HuH-7 (cell line): ENCODE data around the gene RSPH6A.

Experiments
- DNase-seq: peaks from one replicate; pipeline ENCODE4 v3.0.0; 2011; ENCODE audit warnings: low spot score

The RSPH6A gene

DNA sequence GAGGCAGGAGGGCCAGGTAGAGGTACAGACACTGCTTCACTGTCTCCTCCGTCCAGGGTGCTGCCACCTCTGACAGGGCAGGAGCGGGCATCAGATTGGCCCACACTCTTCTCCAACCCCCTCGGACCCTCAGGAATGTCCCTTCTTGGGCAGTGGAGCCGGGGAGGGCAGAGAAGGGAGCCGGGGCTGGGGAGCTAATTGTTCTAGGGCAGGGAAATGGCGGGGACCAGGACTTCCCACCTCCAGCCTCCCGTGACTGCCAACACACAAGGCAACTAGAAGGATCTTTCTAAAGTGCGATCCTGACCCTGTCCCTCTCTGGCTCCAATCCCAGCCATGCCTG is 10.1 kb upstream of the RSPH6A start:
- no peak for DNase-seq

- DNase-seq = no peak
These were observed 9.6 kb upstream of the RSPH6A start for GRCh38 chr19:45824531-45825262.

DNA sequence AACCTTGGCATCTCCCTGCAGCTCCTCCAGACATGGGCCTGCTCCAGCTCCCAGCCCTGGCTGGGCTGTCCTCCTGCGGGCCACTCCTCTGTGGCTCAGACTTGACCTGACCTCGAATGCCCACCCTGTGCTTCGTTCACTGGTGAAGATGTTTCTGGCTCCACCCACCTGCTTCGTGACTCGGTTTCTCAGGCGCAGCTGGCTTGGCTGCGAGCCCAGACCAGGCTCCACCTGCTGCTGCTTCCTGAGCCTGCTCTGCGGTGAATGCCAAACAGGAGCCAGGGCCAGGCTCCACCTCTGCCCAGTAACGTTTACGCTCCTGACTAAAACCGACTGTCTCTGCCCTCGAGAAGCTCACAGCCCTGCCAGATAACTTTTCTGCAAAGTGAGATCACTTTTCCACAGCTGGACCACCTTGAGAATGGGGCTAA is 8.9 kb upstream of the RSPH6A start:
- DNase-seq = no peak

- no peak for DNase-seq
These were observed 8.1 kb upstream of the RSPH6A start for GRCh38 chr19:45823182-45823581.

- no peak for DNase-seq
These were observed 7.6 kb upstream of the RSPH6A start for GRCh38 chr19:45822716-45823115.

DNA sequence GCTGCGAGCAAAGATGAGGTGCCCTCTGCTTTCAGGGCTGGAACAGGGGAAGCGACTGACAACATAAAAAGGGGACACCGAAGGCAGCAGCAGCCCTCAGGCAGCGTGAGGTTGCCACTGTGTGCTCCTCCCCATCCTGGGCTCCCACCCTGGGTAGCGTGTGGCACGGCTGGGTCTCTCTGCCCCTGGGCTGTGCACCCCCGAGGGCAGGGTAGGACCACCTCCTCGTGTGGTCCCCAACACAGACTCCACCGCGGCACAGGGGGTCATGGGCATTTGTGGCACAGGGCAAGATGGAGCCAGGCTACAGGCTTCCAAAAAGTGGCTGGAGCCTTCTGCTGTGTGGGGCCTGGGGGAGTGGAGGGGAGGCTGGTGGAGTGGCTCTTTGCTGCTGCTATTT is 6.5 kb upstream of the RSPH6A start:
- DNase-seq = no peak

DNA sequence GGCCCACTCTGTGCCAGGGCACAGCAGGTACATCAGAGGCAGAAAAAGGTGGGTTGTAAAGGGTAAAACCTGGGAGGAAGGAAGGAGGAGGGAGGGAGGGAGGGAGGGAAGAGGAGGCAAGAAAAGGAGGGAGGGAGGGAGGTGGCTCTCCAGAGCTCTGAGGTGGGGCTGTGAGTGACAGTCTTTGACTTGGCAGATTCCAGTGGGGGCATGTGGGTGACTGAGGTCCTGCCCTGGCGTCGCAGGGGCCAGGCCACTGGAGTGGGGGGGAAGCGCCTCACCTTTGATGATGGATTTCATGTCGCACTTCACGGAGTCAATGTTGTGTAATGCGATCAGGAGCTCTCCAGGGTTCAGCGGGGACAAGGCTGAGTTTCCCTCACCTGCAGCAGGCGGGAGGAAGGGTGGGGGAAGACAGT is 6.0 kb upstream of the RSPH6A start:
- no peak for DNase-seq

DNA sequence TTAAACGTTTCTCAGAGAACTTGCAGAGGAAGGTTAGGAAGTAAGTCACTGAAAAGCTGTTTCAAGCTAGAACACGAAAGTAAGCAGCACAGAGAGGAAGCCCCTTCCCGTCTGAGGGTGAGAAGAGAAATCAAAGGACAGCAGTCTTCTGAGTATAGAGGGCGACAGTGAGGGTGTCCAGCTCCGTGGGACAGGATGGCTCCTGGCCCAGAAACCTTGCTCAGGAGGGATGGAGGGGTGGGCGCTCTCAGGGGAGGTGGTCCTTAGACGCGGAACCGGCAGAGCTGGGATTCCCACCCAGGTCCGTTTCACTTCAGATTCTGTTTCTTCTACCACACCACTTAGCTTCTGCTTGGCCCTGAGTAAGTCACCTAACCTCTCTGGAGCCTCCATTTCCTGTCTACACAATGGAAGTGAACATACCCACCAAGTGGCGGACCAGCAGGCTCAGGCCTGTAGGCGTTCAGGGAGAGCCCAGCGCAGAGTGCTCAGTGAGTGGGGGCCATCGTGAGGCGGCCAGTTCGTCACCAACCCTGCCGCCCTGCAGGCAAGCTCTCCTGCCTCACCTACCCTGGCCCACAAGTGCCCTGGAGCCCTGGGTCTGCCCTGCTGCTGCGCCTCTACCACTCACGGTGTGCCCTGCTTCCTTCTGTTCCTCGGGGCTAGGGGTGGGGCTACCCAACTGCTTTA is 5.5 kb upstream of the RSPH6A start:
- no peak for DNase-seq

DNA sequence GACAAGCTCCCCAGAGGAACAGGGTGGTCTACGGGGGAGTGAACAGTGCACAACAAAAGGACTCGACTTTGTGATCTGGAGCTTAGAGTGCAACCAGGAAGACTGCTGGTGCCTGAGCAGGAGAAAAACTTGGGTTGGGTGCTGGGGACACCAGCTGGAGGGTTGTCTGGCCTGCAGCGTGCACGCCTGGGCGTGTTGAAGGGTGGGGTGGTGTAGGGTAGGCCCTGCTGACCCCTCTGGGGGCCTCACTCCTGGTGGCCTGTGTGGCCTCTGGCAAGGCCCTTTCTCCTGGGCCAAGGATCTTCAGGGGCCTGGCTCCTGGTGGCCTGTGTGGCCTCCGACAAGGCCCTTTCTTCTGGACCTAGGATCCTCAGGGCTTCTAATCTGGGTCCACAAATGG is 4.7 kb upstream of the RSPH6A start:
- DNase-seq = no peak

- peak; percentile 37 for DNase-seq
These were observed 2.7 kb upstream of the RSPH6A start for GRCh38 chr19:45817725-45818301.

GRCh38 chr19:45817010-45817724 is 2.1 kb upstream of the RSPH6A start:
- peak; percentile 99 for DNase-seq

- DNase-seq = no peak
These were observed 1.3 kb upstream of the RSPH6A start for GRCh38 chr19:45816236-45817009.

GRCh38 chr19:45815481-45816216 is 541 bp upstream of the RSPH6A start:
- DNase-seq = no peak

DNA sequence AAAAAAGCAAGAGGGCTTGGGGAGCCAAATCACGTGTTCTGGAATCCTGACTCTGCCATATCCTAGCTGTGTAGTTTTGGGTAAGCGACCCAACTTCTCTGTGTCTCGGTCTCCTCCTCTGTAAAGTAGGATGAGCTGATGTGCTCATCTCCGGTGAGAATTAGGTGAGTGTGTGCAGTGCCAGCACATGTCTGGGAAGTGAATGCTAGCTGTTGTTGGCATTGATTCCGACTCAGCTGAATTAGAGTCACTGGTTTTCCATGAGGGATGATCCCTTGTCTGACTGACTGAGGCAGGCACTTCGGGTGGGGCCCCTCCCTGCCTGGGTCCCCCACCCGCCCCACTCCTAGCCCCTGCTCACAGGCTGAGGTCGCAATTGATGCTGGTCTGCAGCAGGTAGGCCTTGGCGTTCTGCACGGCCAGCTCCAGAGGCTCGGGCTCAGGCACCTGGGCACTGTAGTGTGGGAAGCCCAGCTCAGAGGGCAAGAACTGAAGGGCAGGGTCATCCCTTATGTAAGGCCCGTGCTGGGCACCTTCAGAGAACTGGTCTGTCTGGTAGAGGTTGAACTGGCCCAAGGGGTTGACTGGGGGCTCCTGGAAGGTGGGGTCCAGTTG is 835 bp downstream of the RSPH6A start:
- DNase-seq = no peak

DNA sequence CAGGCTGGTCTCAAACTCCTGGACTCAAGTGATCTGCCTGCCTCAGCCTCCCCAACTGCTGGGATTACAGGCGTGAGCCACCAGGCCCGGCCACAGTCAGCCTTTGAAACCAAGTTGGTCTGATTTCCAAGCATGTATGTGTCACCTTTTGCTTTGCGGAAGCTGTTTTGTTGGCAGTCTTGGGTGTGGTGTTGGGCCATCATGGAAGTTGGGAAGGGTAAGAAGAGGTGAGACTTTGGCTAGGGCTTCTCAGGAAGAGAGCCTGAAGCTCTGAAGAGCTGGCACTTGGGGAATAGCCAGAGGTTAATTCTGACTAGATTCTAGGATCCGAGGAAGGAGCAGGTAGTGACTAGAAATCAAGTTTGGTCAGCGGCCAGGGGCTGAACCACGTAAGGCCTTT is 2.8 kb downstream of the RSPH6A start:
- DNase-seq = no peak

DNA sequence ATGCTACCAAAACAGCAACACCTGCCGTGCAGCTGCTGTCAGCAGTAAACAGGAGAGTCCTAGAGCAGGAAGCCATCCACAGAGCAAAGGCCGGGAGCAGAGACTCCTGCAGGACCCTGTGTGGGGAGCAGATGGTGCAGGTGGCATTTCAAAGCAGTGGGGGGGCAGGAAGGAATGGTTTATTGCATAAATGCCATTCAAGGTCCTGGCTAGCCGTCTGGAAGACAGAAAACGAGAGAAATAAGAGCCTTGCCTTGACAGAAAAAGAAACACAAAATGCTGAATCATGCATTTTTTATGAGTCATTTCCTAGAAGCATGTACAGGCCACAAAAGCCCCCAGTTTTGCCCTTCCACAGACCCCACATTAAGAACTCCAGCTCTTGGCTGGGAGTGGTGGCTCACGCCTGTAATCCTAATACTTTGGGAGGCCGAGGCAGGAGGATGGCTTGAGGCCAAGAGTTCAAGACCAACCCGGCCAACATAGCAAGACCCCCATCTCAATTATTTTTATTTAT is 5.4 kb downstream of the RSPH6A start:
- DNase-seq = no peak

DNA sequence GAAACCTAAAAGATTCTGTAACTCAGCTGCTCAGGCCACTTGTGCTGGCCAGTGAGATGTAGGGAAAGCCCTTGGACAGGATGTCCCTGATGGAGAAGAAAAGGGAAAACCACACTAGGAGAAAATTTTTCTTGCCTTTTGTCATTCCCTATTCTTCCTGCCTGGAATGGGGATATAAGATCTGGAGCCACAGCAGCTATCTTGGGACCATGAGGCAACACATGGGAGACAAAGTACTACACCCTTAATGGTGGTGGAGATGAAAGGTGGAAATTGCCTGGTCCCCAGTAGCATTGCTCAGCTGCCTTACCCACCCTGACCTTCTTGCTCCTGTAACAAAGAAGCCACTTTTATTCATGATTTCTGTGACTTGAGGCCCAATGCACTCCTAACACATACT is 9.4 kb downstream of the RSPH6A start:
- no peak for DNase-seq

- DNase-seq = no peak
These were observed 10.2 kb downstream of the RSPH6A start for GRCh38 chr19:45804959-45805230.

DNA sequence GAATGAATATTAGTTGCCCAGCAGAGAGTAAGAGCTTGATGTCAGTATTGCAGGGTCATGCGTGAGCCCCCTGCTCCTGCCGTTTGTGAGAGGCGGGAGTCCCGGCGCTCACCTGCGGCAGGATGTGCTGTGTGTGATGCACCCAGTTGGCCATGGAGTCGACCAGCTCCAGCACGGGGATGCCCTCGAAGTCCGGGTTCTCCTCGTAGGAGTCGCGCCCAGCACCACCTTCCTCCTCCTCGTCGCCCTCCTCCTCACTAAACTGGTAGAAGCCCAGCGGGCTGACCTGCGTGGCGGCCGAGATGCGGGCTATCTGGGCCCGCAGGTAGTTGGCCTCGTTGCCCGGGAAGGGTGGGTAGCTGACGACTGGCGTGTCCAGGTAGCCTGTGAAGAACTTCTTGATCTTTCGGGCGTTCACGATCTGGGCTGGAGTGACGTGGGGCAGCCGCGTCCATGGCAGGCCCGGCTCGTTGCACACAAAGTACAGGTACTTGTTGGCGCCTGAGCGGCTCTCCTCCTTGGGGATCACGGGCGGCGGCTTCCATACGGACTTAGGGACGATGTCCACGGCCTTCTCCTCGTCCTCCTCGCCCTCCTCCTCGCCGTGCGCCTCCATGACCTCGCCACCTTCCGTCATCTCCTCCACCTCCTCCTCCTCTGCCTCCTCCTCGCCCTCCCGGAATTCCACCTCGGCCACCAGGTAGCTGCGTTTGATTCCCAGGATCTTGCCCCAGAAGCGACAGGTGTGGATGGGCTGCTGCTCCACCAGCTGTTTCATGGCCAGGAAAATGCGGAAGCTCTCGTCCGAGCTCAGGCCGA is 10.8 kb downstream of the RSPH6A start:
- no peak for DNase-seq

DNA sequence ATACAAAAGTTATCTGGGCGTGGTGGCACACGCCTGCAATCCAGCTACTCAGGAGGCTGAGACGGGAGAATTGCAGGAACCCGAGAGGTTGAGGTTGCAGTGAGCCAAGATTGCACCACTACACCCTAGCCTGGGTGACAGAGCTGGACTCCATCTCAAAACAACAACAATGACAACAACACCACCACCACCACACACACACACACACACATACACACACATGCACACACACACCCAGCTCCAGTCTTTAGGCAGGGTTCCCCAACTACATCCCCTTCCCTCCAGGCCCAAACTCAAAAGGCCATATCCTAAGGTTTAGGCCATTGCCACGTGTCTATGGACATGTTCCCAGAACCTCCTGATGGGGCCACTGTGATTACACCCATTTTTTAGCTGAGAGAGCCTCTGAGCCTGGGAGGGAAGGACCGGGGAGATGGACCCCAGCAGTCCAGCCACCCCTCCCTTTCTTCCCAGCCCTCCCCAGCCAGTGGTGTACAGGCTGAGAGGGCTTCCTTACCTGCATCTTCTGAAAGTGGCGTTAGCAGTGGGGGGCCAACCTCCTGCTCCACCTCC is 13.4 kb downstream of the RSPH6A start:
- no peak for DNase-seq
